ENCODE results near the gene PER1. TPM values are rescaled to one million over a fixed set of nuclear protein-coding genes. Genes with fewer than 3 reads are reported as not detected.

PER1 gene
- total and polyA plus RNA-seq, 10 of the 15 experiments (the other 5 are each of a cell fraction or from before 2014, with no cell fraction given): 0.02 to 25.1 (median 5.4) TPM

DNA sequence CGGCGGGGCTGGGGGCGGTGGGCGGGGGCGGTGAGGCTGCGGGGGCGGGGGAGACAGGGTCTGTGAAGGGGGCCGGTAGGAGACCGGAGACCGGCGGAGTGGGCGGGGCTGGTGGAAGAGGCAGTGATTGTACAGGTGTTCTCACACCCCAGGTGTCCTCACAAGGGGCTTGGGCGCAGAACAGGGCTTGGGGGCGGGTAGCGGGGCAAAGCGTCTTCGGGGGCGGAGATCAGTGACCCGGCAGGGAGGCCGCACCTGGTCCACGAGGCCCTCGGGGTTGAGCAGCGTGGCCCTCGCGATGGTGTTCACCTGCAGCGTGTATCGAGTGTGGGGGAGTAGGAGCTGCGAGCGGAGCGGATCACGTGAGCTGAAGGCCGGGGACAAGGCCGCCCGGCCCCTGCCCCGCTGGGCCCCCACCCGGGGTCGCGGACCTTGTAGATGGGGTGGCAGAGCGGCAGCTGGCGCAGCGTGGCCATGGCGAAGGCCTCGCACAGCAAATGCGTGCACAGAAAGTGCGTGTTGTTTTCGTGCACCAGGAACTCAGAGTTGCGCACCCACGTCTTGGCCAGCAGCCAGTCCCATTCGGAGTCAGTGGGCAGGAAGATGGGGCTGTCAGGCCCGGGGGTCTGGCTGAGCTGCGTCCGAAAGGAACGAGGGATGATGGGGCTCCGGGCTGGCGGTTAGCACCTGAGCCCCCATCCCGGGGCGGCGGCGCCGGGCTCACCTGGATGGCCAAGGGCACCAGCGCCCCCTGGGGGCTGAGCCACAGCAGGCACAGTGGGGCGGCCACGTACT lies 42.3 kb downstream of the PER1 start:
- intact Hi-C loops (cut with micrococcal nuclease; ENCODE audit: unreplicated experiment) (no loop called here), in situ Hi-C loops (cut with MboI) (loop anchor here (5.0 kb wide), 1 partner anchor 33 kb away; no protein-coding TSS in a partner anchor)
- Histone ChIP-seq H3K9me3 (replicated peaks; ENCODE audit: control insufficient read depth, insufficient read depth, low read length) (no peaks in the 10 kb centered on the region), H3K4me1 (ENCODE audit: control insufficient read depth, insufficient read depth, low read length) (peaks cover 4% of the 10 kb centered on the region), H3K27ac (ENCODE audit: control insufficient read depth, insufficient read depth) (no peak overlapping the region), H3K79me2 (ENCODE audit: control insufficient read depth, insufficient read depth, low read length) (no peaks in the 10 kb centered on the region), H4K20me1 (ENCODE audit: control insufficient read depth, insufficient read depth) (no peaks in the 10 kb centered on the region), H3K9ac (ENCODE audit: control insufficient read depth, insufficient read depth, low read length) (no peak overlapping the region), H3K4me2 (ENCODE audit: control insufficient read depth, insufficient read depth) (peak overlapping the region; percentile 87), H3K4me3 (peak overlapping the region; percentile 57; the same call in 1 of the 2 replicates), H3K36me3 (ENCODE audit: control insufficient read depth in 2 of 2, insufficient read depth in 2 of 2, low read length in 1 of 2) (no peaks in the 10 kb centered on the region), H3K27me3 (replicated peaks in 1 of 2; ENCODE audit: control insufficient read depth in 2 of 2, insufficient read depth in 2 of 2, low read length in 1 of 2) (no peaks in the 10 kb centered on the region; a peak in 2 of 4 replicates), H2AFZ (ENCODE audit: control insufficient read depth, low read depth, low read length) (peak overlapping the region; percentile 64)
- ChIA-PET CTCF (interaction anchor here (0.7 to 14.3 kb wide), 19 partner anchors 8 to 406 kb away, joined by 3 to 189 read pairs (median 8); partner anchors contain the start of genes ALOX12B and ALOXE3), SMC1A (ENCODE audit: uncharacterized antibody, unreplicated experiment) (interaction anchor here (1.0 to 2.7 kb wide), 6 partner anchors 9 to 51 kb away, joined by 4 to 13 read pairs (median 5); no protein-coding TSS in a partner anchor), RAD21 (ENCODE audit: unreplicated experiment) (interaction anchor here (0.8 to 2.4 kb wide), 8 partner anchors 9 to 51 kb away, joined by 3 to 11 read pairs (median 6); partner anchors contain the start of gene ALOXE3), POLR2A (no interaction called here)
- no peak for DNase-seq (ENCODE audit: low read depth, low spot score)
- ATAC-seq: peak; percentile 99
- no peak for FAIRE-seq
- BruUV-seq (replicated peaks): no TSS peak
- WGBS (ENCODE audit: insufficient coverage, insufficient replicate concordance, low lambda C conversion rate, missing lambda C conversion rate): 21% methylated on average over 33 of the region's 63 CpGs
- no peak for TF ChIP-seq TAF1 (IDR thresholded peaks at IDR 0.05; ENCODE audit: borderline replicate concordance, low read depth, low read length)
- peak; percentile 66 for TF ChIP-seq RAD21 (IDR thresholded peaks at IDR 0.05; ENCODE audit: insufficient read depth, low read depth, low read length)
- TF ChIP-seq EGR1 (IDR thresholded peaks at IDR 0.05; ENCODE audit: borderline replicate concordance in 1 of 2, low read depth in 2 of 2, low read length in 2 of 2): no peak
- TF ChIP-seq JUNB (IDR thresholded peaks at IDR 0.05): no peak
- TF ChIP-seq ZBED1 (IDR thresholded peaks at IDR 0.05; ENCODE audit: borderline replicate concordance): no peak
- TF ChIP-seq SMAD5 (IDR thresholded peaks at IDR 0.05; ENCODE audit: low read depth): no peak
- TF ChIP-seq IRF4 (IDR thresholded peaks at IDR 0.05; ENCODE audit: low read depth, low read length): no peak
- TF ChIP-seq, protein P1, sequence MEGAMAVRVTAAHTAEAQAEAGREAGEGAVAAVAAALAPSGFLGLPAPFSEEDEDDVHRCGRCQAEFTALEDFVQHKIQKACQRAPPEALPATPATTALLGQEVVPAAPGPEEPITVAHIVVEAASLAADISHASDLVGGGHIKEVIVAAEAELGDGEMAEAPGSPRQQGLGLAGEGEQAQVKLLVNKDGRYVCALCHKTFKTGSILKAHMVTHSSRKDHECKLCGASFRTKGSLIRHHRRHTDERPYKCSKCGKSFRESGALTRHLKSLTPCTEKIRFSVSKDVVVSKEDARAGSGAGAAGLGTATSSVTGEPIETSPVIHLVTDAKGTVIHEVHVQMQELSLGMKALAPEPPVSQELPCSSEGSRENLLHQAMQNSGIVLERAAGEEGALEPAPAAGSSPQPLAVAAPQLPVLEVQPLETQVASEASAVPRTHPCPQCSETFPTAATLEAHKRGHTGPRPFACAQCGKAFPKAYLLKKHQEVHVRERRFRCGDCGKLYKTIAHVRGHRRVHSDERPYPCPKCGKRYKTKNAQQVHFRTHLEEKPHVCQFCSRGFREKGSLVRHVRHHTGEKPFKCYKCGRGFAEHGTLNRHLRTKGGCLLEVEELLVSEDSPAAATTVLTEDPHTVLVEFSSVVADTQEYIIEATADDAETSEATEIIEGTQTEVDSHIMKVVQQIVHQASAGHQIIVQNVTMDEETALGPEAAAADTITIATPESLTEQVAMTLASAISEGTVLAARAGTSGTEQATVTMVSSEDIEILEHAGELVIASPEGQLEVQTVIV (IDR thresholded peaks at IDR 0.05; ENCODE audit: borderline replicate concordance, partially characterized antibody): no peak
- no peak for TF ChIP-seq NFXL1 (IDR thresholded peaks at IDR 0.05; ENCODE audit: borderline replicate concordance)
- 0 out of 2 replicates have a peak, but pooled peaks have one; percentile 33 for TF ChIP-seq CHD2 (IDR thresholded peaks at IDR 0.05; ENCODE audit: borderline replicate concordance, low read depth, low read length)
- TF ChIP-seq, protein P2, sequence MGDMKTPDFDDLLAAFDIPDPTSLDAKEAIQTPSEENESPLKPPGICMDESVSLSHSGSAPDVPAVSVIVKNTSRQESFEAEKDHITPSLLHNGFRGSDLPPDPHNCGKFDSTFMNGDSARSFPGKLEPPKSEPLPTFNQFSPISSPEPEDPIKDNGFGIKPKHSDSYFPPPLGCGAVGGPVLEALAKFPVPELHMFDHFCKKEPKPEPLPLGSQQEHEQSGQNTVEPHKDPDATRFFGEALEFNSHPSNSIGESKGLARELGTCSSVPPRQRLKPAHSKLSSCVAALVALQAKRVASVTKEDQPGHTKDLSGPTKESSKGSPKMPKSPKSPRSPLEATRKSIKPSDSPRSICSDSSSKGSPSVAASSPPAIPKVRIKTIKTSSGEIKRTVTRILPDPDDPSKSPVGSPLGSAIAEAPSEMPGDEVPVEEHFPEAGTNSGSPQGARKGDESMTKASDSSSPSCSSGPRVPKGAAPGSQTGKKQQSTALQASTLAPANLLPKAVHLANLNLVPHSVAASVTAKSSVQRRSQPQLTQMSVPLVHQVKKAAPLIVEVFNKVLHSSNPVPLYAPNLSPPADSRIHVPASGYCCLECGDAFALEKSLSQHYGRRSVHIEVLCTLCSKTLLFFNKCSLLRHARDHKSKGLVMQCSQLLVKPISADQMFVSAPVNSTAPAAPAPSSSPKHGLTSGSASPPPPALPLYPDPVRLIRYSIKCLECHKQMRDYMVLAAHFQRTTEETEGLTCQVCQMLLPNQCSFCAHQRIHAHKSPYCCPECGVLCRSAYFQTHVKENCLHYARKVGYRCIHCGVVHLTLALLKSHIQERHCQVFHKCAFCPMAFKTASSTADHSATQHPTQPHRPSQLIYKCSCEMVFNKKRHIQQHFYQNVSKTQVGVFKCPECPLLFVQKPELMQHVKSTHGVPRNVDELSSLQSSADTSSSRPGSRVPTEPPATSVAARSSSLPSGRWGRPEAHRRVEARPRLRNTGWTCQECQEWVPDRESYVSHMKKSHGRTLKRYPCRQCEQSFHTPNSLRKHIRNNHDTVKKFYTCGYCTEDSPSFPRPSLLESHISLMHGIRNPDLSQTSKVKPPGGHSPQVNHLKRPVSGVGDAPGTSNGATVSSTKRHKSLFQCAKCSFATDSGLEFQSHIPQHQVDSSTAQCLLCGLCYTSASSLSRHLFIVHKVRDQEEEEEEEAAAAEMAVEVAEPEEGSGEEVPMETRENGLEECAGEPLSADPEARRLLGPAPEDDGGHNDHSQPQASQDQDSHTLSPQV (IDR thresholded peaks at IDR 0.05): no peak
- TF ChIP-seq CHD4 (IDR thresholded peaks at IDR 0.05): no peak
- no peak for TF ChIP-seq SPI1 (IDR thresholded peaks at IDR 0.05; ENCODE audit: borderline replicate concordance, insufficient read depth, low read depth, low read length)
- TF ChIP-seq SMC3 (IDR thresholded peaks at IDR 0.05; ENCODE audit: borderline replicate concordance, low read length): peak; percentile 87
- TF ChIP-seq NRF1 (conservative IDR thresholded peaks at IDR 0.05; ENCODE audit: low read depth, low read length): no peak
- TF ChIP-seq, protein P3, sequence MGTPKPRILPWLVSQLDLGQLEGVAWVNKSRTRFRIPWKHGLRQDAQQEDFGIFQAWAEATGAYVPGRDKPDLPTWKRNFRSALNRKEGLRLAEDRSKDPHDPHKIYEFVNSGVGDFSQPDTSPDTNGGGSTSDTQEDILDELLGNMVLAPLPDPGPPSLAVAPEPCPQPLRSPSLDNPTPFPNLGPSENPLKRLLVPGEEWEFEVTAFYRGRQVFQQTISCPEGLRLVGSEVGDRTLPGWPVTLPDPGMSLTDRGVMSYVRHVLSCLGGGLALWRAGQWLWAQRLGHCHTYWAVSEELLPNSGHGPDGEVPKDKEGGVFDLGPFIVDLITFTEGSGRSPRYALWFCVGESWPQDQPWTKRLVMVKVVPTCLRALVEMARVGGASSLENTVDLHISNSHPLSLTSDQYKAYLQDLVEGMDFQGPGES (IDR thresholded peaks at IDR 0.05): no peak
